B cell (primary cell): ENCODE data around the gene KLRC2.

Experiments used
- EZH2 ChIP-seq: IDR thresholded peaks from 2 replicates; pipeline ENCODE4 v1.6.1; 2012; ENCODE audit warnings: borderline replicate concordance, low read depth, mild to moderate bottlenecking, moderate library complexity, low read length; ENCODE audit not compliant: insufficient read depth, poor library complexity, severe bottlenecking
- TF ChIP-seq, protein P1 (sequence below): fragments of 200-600 bp; IDR thresholded peaks from one replicate; pipeline ENCODE4 v1.8.0; 2022; ENCODE audit warnings: antibody characterized with exemption, mild to moderate bottlenecking

DNA sequence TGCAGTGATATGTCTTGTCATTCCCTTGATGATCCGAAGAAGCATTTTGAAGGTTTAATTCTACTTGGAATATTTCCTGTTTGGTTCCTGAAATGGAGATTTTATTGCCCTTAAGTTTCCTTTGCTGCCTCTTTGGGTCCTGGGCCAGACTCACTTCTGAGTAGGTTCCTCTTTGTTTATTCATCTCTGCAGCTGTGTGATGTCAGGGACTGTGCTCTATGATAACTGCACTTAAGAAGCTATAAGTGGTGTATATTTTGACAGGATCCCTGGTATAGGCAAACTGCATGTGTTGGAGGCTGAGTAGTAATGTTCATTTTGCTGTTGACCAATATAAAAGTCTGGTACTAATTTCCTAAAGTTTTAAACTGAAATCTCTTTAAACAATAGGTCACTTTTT is 26.4 kb downstream of the KLRC2 start, which contains the start of gene KLRC4:
- TF ChIP-seq, protein P1, sequence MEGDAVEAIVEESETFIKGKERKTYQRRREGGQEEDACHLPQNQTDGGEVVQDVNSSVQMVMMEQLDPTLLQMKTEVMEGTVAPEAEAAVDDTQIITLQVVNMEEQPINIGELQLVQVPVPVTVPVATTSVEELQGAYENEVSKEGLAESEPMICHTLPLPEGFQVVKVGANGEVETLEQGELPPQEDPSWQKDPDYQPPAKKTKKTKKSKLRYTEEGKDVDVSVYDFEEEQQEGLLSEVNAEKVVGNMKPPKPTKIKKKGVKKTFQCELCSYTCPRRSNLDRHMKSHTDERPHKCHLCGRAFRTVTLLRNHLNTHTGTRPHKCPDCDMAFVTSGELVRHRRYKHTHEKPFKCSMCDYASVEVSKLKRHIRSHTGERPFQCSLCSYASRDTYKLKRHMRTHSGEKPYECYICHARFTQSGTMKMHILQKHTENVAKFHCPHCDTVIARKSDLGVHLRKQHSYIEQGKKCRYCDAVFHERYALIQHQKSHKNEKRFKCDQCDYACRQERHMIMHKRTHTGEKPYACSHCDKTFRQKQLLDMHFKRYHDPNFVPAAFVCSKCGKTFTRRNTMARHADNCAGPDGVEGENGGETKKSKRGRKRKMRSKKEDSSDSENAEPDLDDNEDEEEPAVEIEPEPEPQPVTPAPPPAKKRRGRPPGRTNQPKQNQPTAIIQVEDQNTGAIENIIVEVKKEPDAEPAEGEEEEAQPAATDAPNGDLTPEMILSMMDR: no peak
- TF ChIP-seq EZH2: no peak
